ENCODE data around the gene IQCK.

DNA sequence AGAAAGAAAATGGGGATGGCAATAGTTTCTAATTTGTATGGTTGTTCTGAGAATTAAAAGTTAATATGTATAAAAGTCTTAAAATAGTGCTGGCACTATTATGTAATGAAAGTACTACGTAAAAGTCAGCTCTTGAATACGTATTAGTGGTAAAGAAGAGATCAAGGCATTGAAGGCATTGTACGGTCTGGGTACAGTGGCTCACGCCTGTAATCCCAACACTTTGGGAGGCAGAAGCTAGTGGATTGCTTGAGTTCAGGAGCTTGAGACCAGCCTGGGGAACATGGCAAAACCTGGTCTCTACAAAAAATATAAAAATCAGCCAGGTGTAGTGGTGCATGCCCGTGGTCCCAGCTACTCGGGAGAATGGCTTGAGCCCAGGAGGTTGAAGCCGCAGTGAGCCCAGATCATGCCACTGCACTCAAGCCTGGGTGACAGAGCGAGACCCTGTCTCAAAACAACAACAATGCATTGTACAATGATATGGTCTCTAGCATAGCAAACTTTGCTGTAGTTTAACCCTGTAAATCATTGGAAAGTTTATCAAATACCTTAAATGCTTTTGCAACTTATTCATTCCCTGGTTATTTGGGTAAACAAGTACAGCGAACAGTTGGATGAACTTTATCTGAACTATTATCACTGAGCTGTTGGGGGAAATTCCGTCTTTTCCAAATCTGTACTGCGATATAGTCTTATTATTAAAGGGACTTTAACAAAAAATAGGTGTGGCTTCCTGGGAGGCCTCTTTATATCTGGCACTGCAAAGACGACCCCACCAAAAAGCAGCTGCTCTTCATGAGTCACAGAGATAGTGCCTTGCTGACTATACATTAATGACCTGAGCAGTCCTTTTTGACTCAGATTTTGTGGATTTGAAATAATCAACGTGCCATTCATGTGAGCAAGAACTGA, 93.0 kb downstream of the IQCK start:
- no peak for TF ChIP-seq BHLHE40 (IDR thresholded peaks at IDR 0.05; ENCODE audit: borderline replicate concordance)
- no peak for TF ChIP-seq FOXM1 (IDR thresholded peaks at IDR 0.05; ENCODE audit: borderline replicate concordance)
- TF ChIP-seq SUZ12 (IDR thresholded peaks at IDR 0.05), result no peak
- TF ChIP-seq SP1 (IDR thresholded peaks at IDR 0.05), result no peak
- TF ChIP-seq FOXK2 (IDR thresholded peaks at IDR 0.05), result no peak
